Activated CD4-positive, alpha-beta T cell treated with anti-CD3 and anti-CD28 coated beads, Interleukin-2, Interleukin-6, amounts not matched to agents 100 ng/mL and 50 ng/mL, durations not matched to agents 16 hours and 8 hours (primary cell): ENCODE data around the gene DTHD1.

Experiments
- DNase-seq: peaks from one replicate; pipeline ENCODE4 v3.0.0-alpha.2; 2020

The DTHD1 gene

DNA sequence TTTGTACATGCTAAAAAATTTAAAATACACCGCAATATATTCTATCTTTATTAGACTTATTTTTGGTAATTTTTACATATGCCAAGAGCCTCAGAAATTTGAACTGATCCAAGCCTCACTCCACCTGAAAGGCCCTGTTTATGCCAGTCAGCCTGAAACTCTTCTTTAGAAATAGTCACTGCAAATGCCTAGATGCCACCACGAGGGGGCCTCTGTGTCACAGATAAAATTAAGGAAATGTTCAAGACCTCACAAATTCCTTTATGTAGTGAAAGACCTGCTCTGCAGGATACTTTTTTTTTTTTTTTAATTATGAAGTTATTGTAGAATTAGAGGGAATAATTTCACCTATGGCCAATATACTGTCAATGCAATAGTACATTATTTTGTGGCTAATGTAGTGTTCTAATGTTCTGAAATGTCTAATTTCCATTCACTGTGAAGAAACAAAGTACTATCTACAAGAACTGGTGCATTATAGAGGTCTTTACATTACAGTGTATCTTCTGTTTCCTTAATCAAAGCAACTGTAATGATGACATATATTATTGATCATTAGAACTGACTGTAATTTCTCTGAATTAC is 69.8 kb downstream of the DTHD1 start:
- peak; percentile 79 for DNase-seq

DNA sequence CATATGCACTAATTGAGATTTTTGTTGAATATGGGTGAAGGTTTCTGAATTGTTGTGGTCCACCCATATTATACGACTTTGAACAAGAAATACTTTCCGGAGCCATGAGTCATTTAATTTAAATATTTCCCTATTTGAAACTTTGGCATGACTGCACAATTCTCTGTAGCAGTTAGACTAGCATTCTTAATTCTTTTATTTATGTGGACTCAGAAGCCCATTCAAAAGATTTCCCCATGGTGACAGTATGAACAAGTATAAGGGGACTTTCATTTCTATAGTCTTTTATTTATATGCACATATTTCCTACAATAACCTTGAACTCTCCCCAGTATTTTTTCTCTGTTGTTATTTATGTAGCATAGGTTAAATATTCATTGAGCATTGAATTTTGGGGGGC is 72.6 kb downstream of the DTHD1 start:
- DNase-seq, result no peak

DNA sequence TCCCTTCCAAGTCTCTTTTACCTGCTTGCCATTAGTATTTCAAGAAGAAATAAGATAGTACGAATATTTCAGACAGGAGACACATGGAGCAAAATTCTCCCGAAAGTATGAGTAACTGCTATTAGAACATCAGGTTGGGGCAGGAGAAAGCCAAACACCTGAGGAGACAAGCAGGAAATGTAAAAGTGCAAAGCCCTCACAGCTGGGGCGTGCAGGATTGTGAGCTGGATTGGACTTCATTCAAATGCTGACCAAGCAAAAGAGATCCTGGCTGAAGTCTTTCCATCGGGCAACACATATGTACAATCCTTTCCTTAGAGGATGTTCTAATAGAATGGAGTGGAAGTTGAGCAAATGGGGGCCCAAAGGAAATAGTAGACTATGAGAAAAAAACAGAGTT is 76.8 kb downstream of the DTHD1 start:
- no peak for DNase-seq

DNA sequence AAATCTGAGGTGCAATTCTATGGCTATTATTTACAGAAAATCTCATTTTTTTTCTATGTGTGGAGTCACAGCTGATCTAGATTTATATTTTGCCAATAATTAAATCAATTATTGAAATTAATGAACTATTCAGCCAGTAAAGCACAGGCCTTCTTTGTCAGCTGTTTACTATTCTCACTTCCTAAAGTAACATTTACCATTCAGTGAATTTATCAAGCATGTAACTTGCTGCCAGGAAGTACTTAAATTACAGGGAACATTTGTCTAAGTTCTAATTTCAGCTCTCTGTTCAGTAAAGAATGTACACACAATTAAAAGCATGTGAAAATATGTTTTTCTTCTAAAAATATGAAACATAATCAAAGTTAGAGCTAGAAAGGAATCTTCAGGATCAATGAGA is 79.3 kb downstream of the DTHD1 start:
- DNase-seq, result no peak

- DNase-seq, result no peak
Observed at GRCh38 chr4:36363024-36363423, 81.6 kb downstream of the DTHD1 start.

- DNase-seq, result no peak
Observed at GRCh38 chr4:36374836-36375511, 93.6 kb downstream of the DTHD1 start.

- peak; percentile 49 for DNase-seq
Observed at GRCh38 chr4:36385951-36386571, 104.6 kb downstream of the DTHD1 start.

DNA sequence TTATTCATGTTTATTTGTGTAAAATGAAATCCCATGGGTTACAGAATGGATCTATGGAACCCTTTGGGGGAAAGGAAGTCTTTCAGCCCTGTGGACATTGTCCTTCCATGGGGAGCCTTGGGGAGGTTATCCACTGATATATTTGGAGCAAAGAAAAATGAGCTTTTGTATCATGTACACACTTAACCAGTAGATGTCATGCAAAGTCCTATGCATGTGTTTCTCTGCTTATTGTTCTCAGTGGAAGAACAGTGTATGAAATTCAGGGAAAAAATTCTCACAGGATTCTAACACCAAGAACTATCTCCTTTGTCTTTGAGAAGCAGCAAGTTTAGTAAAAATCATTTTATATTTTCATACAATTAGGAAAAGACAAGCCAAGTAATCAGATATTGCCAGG is 105.3 kb downstream of the DTHD1 start:
- DNase-seq, result no peak

- no peak for DNase-seq
Observed at GRCh38 chr4:36388710-36389109, 107.3 kb downstream of the DTHD1 start.

DNA sequence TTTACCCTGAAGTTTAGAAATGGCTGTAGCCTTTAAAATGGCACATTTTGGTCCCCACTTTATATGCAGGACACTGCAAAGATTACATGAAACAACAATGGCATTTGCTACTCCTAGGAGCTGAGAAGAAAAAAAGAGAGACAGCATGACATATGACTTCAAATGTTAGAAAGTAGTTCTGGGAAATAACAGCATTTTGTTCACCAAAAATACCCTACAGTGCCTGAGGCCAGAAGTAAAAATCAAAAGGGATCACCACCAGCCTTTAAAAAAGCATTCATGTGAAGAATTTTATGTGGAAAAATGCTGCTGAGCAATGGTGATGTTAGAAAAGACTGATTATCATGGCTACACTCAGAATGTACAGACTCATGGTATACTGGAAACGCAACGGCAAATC is 110.0 kb downstream of the DTHD1 start:
- no peak for DNase-seq

DNA sequence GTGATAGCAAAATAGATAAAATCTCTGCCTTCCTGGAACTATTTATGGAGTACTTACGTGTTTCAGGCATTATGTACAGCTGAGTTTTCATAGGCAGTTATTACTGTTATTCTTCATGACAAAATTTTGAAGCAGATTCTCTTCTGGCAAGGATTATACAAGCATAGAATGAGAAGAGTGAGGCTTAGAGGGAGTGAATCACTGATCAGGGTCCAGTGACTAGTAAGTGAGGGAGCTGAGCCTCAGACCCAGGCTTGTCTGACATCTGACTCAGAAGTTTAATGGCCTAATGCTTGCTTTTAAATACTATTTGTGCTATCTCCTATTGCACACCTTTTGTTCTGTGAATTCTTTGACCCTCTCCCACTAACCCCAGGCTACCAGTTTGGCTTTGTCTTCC is 110.6 kb downstream of the DTHD1 start:
- no peak for DNase-seq

DNA sequence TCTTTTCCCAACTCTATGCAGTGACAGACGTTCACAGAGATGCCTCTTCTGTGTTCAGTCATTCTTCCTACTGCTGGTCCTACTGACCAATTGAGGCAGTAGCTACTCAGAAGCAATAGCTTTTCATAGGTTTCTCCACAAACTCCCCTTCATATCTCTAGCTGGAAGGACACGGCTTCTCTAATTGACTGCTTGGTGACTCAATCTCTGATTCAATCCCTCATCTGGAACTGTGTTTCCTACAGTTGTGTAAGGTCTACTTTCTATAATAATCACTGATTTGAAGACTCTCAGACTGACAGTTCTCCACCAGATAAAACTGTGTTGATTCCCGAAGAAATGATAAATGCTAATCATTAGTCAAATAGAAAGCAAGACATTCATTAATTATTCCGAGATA is 111.5 kb downstream of the DTHD1 start:
- DNase-seq, result peak; percentile 10
